ENCODE results near the gene NAALADL2.

- TF ChIP-seq POLR2A (IDR thresholded peaks at IDR 0.05): no peak
- TF ChIP-seq CTCF (IDR thresholded peaks at IDR 0.05): no peak
Measured at GRCh38 chr3:175020101-175020500, 161.0 kb downstream of the NAALADL2 start.
